NCI-H524 (cell line): ENCODE measurements around the gene GJC2.

Experiments used
- DNase-seq, 2 experiments: peaks; one replicate each; lab custom pipeline; 2025; lab: John Stamatoyannopoulos, UW

GJC2 gene

DNA sequence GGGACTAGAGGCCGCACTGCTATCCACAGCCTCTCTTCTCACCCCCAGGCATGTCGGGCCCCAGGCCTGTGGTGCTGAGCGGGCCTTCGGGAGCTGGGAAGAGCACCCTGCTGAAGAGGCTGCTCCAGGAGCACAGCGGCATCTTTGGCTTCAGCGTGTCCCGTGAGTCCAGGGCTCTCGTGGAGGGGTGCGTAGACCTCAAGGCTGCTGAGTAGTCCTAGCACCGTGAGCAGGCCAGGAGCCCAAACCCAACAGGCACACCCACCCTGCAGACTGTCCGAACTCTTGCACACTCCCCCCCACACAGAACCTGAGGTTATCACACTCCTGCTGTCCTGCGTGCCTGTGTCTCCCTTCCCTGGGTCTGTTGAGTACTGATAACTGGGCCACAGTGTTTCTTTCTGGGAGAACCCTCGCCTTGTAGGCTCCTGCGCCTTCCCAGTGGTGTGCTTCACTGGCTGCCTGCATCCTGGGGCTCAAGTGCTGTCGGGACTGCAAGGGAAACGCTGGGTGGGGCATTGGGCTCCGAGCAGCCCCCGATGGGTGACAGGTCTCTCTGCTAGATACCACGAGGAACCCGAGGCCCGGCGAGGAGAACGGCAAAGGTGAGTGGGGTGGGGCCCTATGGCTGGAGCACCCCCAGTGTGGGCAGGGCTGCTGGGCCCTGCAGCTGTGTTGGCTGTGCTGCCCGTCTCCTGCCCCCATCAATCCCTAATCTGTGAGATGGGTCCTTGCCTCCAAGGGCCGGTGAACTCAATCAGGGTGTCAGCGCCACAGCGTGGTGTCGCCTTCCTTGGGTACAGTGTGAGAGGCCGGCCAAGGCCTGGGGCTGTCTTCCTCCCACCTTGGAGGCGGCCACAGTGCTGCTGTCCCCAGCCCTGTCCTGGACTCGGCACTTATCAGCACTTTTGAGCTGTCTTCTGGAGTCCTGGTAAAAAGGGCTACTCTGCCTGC, 4.0 kb upstream of the GJC2 start:
- no peak for DNase-seq

GRCh38 chr1:228146417-228147150, 3.1 kb upstream of the GJC2 start:
- no peak for DNase-seq

GRCh38 chr1:228147151-228147693, 2.5 kb upstream of the GJC2 start:
- no peak for DNase-seq

- DNase-seq, result no peak
Measured at GRCh38 chr1:228147768-228148167, 2.0 kb upstream of the GJC2 start.

DNA sequence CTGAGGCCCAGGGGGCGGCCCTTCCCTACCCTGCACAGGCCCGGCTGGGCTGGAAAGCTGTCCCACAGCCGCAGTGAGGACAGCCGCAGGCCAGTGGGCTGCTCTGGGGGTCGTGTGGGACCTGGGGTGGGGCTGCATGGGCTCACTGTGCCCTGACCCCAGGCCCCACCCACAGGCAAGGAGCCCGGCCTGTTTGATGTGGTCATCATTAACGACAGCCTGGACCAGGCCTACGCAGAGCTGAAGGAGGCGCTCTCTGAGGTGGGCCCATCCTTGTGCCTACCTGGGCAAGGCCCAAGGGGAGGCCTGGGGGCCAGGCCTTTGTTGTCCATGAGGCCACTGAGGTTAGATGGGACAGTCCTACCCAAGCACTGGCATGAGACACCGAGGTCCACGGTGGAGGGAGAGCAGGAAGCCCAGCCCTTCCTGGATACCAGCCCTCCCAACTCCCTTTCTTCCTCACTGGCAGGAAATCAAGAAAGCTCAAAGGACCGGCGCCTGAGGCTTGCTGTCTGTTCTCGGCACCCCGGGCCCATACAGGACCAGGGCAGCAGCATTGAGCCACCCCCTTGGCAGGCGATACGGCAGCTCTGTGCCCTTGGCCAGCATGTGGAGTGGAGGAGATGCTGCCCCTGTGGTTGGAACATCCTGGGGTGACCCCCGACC, 1.4 kb upstream of the GJC2 start:
- DNase-seq, result no peak

DNA sequence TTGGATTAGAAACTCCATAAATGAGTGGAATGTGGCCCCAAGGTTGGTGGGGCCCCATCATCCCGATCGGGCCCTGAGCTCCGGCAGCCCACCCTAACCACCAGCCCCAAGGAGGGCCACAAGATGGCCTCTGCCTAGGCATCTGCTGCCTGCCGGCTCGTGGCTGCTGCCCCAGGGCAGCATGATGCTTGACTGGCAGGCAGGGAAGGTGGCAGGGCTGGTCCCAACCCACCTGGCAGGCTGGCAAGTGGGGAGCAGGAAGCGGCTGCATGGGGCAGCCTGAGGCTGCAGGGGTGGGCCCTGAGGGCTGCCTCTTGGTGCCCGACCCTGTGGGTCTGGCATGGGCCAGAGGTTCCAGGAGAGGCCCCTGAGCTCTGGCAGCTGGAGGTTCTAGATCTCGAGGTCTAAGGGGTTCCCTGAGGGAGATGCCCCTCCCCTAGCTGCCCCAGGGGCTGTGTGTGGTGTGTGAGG, 760 bp upstream of the GJC2 start:
- no peak for DNase-seq

DNA sequence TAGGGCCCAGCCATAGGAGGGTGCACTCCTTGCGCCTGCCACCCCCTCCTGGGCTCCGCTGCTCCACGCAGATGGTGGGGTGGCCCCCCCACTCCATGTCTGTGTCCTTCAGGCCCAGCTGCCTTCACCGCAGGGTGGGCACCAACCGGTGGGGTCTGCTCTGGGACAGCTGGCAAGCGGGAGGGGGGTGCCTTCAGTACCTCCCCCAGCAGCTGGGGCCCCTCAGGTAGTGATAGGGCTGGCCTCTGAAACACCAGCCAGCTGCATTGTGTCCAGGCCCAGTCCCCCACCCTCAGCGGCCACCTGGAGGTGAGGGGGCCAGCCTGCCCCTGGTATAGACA, 360 bp downstream of the GJC2 start:
- peak; percentile 62 to 92 for DNase-seq

DNA sequence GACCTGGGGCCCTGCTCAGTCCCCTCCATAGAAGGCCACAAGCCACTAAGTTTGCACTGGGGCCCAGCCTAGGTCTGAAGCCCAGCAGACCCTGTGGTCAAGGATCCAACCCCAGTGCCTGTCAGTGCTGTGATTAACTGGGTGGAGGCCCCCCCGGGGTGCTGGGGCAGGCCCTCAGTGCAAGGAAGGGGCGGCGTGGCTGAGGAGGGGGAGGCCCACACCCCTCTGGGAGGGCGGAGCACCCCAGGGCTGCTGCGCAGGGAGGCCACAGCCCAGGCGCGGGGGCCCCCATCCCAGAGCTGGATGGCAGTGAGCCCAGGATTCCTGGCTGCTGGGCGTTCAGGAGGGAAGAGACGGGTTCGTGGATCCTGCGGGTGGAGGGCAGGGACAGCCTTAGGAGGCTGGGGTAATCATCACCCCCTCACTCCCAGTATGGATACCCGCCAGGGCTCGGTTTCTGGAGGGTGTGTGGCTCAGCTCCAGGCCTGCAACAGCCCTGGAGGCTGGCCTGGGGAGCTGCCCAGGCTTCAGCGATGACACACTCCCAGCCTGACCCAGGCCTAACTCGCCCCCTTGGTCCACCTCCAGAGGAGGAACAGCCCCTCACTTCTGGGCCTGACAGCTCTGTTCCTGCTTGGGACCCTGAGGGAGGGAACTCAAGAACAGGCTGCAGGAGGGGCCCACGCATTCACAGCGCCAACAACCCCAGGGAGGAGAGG, 890 bp downstream of the GJC2 start:
- peak in 1 of 2 experiments; percentile 31 for DNase-seq

DNA sequence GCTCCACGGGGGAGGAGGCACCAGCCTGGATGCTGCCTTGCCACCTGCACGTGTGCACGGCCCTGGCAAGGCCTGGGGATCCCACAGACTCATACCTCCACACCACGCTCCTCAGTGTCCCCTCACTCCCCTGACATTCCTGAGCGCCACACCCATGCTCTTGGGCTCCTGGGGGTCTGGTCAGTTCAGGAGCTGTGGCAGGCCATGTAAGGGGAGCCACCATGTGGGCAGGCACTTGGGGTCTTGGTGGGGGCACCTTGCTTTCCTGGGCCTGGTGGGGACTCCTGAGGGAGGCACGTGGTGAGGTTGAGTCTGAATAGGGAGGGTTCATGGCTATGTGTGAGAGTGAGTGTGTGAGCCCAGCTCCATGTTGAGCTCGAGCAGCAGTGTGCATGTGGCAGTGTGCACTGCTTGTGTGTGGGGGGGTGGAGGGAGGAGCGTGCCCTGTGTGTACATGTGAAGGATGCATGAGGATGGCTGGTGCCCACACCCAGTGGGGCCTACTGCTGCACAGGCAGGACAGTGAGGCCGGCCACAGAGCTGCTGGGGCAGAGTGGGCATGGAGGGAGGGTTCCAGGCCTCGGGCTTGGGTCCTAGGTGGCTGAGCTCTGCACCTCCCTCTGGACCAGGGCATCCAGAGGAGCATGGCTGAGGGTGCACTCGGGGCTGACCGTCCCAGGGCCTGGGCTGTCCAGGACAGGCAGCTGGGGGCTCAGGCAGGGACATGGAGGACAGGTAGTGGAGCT, 1.6 kb downstream of the GJC2 start:
- DNase-seq, result no peak

- DNase-seq, result no peak
Measured at GRCh38 chr1:228152097-228152917, 2.6 kb downstream of the GJC2 start.

GRCh38 chr1:228152918-228153258, 3.2 kb downstream of the GJC2 start:
- DNase-seq, result no peak

DNA sequence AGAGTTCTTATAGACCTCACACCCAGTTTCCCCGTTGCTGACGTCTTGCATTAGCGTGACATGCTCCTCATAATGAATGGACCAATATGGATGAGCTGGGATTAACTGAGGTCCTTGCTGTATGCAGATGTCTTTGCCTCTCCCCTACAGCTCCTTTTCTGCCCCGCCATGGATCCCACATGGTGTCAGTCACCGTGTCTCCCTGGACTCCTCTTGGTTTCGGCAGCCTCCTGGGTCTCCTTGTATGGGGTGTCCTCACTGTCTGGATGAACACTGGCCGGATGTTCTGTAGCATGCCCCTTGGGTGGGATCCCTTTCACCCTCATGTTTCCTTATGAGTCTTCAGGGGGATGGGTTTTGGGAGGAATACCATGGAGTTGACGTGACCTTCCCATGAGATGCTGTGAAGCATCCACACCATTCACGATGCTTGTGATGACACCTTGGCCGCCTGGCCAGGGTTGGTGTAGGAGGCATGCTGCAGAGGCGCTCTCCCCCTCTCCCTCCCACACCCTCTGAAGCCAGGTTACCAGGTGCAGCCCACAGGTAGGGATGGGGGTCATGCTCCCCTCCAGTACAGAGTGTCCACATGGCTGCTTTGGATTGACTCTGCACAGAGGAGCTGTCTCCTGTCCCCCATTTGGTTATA, 4.4 kb downstream of the GJC2 start:
- no peak for DNase-seq

DNA sequence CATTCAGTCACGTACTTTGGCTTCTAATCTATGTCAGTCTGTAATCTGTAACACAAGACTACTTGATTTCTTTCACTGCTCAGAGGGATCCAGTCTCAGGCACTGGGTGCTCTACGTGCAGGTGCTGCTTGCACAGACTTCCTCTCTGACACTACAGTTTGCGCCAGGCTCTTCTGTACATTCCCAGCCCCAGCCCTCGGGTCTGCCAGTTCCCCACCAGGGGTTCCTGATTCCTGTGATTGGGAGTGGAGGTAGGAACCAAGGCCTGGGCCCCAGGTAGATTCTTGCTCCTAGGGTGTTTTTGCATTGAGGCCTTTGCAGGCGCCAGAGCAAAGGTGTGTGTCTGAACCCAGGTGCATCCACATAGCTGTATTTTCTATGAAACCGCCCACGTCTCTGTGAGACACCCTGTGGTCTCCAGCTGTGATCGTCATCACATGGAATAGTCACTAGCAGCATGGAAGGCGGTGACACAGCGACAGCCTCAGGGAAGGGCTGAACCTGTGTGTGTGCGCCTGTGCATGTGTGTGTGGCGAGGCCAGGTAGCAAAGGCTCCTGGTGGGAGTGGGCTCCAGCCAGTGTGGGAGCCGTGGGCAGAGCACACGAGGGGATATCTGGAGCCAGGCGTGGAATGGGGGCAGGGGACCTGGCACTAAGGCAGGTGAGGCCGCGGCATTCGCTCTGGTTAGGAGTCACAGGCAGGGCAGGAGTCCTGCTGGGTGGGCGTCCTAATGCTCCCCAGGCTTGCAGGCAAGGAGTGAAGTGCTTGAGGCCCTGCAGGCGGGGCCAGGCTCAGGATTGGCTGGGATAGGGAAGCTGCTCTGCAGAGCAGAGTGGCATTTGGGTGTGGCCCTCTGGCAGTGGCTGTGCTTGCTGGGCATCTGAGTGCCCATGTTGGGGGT, 5.2 kb downstream of the GJC2 start:
- peak in 1 of 2 experiments; percentile 13 for DNase-seq

DNA sequence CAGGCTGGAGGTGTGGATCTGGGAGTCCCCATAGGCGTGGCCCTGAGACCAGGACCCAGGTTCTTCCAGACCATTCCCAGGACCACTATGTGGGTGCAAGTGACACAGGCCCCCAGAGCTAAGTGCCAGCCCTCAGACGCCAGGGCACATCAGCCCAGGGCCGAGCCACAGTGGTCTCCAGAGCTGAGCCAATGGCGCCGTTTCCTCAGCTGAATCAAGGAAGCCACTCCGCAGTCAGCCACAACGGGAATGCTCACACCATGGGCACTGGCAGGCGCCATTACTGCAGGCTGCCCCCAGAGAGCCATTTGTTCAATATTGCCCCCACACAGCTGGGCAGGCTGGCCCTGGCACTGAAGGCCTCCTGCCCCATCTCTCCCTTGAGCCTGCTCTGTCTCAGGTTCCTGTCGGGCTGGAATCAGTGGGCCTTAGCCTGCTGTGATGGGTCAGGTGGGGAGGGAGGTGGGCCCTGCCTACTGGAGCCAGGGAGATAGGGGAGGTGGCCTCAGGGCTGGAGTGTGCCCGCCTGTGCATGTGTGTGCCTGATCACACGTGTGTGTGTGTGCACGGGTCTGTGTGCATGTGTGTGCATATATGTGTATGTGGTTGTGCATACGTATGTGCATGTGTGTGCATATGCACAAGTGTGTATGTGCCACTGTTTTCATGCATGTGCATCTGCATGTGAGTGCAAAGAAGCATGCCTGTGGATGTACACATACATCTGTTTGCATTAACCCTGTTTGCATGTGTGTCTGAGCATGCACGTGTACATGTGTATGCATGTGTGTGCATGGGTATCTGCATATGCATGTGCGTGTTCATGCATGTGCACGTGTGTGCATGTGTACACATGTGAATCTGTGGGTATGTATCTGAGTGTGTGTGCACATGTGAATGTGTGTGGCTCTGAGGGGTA, 6.1 kb downstream of the GJC2 start:
- no peak for DNase-seq

GRCh38 chr1:228156515-228156881, 6.8 kb downstream of the GJC2 start:
- no peak for DNase-seq

DNA sequence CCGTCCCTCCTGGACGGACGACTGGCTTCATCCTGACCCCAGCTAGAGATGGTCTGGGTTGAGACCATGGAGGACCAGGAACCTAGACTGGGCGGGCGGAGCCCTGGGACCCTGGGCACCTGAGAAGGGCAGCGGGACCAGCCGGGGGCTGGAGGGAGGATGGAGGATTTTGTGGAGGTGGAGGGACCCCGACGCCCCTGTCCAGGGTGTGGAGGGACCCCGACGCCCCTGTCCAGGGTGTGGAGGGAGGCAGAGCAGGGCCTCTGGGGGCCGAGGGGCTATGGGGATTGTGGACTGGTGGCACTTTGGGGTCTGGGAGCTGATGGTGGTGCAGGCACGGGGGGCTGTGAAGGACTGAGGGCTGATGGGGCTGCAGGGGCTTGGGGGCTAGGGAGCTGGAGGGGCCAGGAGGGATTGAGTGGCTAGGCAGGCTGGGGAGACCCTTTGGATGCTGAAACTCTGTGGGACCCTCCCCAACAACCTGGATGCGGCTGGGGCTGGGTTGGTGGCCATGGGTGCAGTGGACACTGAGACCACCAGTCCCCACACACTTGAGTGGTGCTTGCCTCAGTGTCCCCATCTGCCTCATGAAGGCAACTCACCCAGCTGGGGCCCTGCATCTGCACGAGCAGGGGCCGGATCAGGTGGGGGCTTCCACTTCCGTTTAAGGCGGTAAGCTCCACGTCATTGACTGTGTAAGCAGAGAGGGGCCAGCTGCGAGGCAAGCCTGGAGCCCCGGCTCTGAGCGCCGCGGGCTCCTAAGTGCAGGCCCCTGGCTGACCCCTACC, 7.4 kb downstream of the GJC2 start:
- DNase-seq, result no peak

DNA sequence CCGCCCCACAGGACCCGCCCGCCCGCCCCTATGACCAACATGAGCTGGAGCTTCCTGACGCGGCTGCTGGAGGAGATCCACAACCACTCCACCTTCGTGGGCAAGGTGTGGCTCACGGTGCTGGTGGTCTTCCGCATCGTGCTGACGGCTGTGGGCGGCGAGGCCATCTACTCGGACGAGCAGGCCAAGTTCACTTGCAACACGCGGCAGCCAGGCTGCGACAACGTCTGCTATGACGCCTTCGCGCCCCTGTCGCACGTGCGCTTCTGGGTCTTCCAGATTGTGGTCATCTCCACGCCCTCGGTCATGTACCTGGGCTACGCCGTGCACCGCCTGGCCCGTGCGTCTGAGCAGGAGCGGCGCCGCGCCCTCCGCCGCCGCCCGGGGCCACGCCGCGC, 8.0 kb downstream of the GJC2 start:
- DNase-seq, result no peak
